PC-9 (cell line): ENCODE data around the gene KRTAP20-2. TPM values are rescaled to one million over a fixed set of nuclear protein-coding genes. Genes with fewer than 3 reads are reported as not detected.

Experiments
- BruUV-seq: library from RNA; stranded (reverse); fragments of 400-500 nt; replicated peaks from 2 replicates; lab custom pipeline; 2021; lab: Mats Ljungman, UMichigan
- CTCF ChIA-PET: fragments of 300-600 bp; sonication (Branson Sonifier 250); formaldehyde crosslinking; loops from one replicate; lab custom pipeline; 2022; ENCODE audit warnings: antibody characterized with exemption; lab: Charles Lee
- POLR2A ChIA-PET: fragments of 300-600 bp; sonication (Branson Sonifier 250); formaldehyde crosslinking; loops from one replicate; lab custom pipeline; 2022; ENCODE audit warnings: antibody characterized with exemption; ENCODE audit not compliant: unreplicated experiment; lab: Charles Lee
- DNase-seq, 2 experiments: peaks; one replicate each; pipeline versions ENCODE4 v3.0.0 to v3.0.0-alpha.2; 2015 to 2022; ENCODE audit warnings: mixed read lengths in 1 of 2
- H2AFZ ChIP-seq: fragments of 200-600 bp; sonication (generic); 2 replicates; pipeline ENCODE4 v1.8.1; 2017; ENCODE audit warnings: antibody characterized with exemption
- H3F3A ChIP-seq: fragments of 200-600 bp; sonication (generic); 2 replicates; pipeline ENCODE4 v1.8.1; 2017; ENCODE audit warnings: antibody characterized with exemption, mild to moderate bottlenecking, low read depth; ENCODE audit not compliant: insufficient read depth
- H3K27ac ChIP-seq: fragments of 200-600 bp; sonication (generic); 2 replicates; pipeline ENCODE4 v1.6.1; 2016; ENCODE audit warnings: mixed run types
- H3K27me3 ChIP-seq: fragments of 200-600 bp; sonication (generic); 2 replicates; pipeline ENCODE4 v1.6.1; 2016; ENCODE audit warnings: low read depth, mixed run types; ENCODE audit not compliant: insufficient read depth
- H3K36me3 ChIP-seq: fragments of 200-600 bp; sonication (generic); 2 replicates; pipeline ENCODE4 v1.6.1; 2016; ENCODE audit warnings: low read depth, mixed run types
- H3K4me1 ChIP-seq: fragments of 200-600 bp; sonication (generic); replicated peaks from 2 replicates; pipeline ENCODE4 v1.6.1; 2016; ENCODE audit warnings: mixed run types; ENCODE audit not compliant: insufficient read depth
- H3K4me2 ChIP-seq: fragments of 200-600 bp; sonication (generic); 2 replicates; pipeline ENCODE4 v1.6.1; 2017; ENCODE audit warnings: mixed run types
- H3K4me3 ChIP-seq: fragments of 200-600 bp; sonication (generic); 2 replicates; pipeline ENCODE4 v1.6.1; 2016; ENCODE audit warnings: mixed run types
- H3K79me2 ChIP-seq: fragments of 200-600 bp; sonication (generic); 2 replicates; pipeline ENCODE4 v1.6.1; 2017; ENCODE audit warnings: low read depth, mixed run types
- H3K9me2 ChIP-seq: fragments of 200-600 bp; sonication (generic); 2 replicates; pipeline ENCODE4 v1.8.1; 2017; ENCODE audit warnings: mild to moderate bottlenecking; ENCODE audit not compliant: insufficient read depth
- H3K9me3 ChIP-seq: fragments of 200-600 bp; sonication (generic); 2 replicates; pipeline ENCODE4 v1.8.1; 2016; ENCODE audit warnings: low read depth; ENCODE audit not compliant: insufficient read depth
- H4K20me1 ChIP-seq: fragments of 200-600 bp; sonication (generic); 2 replicates; pipeline ENCODE4 v1.8.1; 2017; ENCODE audit not compliant: insufficient read depth
- EZH2 ChIP-seq: fragments of 200-600 bp; sonication (generic); IDR thresholded peaks from 2 replicates; pipeline ENCODE4 v1.8.0; 2017; ENCODE audit warnings: antibody characterized with exemption, low read depth
- intact Hi-C: fragments of 100-400 bp; cut with micrococcal nuclease; formaldehyde crosslinking; loops from one replicate; pipeline ENCODE4 v1.10.0; 2022; ENCODE audit not compliant: unreplicated experiment
- total RNA-seq: library from RNA; stranded (reverse); gene quantifications from 2 replicates; pipeline ENCODE4 v1.2.3, GENCODE V29; 2021
- TF ChIP-seq, protein P1 (sequence below): fragments of 200-600 bp; sonication (generic); conservative IDR thresholded peaks from 2 replicates; pipeline ENCODE4 v1.6.1; 2017; ENCODE audit warnings: mixed run types, antibody characterized with exemption, mild to moderate bottlenecking, moderate library complexity

KRTAP20-2 gene
- total RNA-seq, 1 experiment from 2014 or later = not detected

DNA sequence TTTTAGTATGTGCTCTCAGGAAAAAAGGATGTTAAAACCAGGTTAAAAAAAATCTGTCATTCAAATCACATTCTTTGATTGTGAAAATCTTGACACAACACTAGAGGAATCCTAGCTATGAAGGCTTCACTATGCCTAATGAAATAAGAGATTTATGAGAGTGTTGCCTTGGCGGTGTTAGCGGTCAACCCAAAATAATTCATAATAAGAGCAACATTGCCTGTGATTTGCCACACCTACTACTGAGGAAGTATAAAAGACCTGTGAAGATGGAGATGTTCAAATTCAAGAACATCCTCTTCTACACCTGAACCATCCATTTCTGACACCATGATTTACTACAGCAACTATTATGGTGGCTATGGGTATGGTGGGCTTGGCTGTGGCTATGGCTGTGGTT is 18.9 kb upstream of the KRTAP20-2 start, which contains the start of gene KRTAP20-1:
TSS of gene KRTAP20-1 (plus strand) at position 301 of the 400 bp plus-strand sequence. CDS start at position 331, 30 bp downstream.
- H3K9me2 ChIP-seq = no peaks in the 10 kb centered on the region
- H4K20me1 ChIP-seq = no peaks in the 10 kb centered on the region
- H3K36me3 ChIP-seq = no peaks in the 10 kb centered on the region
- H3K4me3 ChIP-seq = no peak within 1 kb of the TSS
- H2AFZ ChIP-seq = no peak within 1 kb of the TSS
- no peak within 1 kb of the TSS for H3K4me2 ChIP-seq
- intact Hi-C loops = no loop called here
- no peaks in the 10 kb centered on the region for H3K4me1 ChIP-seq
- TF ChIP-seq, protein P1, sequence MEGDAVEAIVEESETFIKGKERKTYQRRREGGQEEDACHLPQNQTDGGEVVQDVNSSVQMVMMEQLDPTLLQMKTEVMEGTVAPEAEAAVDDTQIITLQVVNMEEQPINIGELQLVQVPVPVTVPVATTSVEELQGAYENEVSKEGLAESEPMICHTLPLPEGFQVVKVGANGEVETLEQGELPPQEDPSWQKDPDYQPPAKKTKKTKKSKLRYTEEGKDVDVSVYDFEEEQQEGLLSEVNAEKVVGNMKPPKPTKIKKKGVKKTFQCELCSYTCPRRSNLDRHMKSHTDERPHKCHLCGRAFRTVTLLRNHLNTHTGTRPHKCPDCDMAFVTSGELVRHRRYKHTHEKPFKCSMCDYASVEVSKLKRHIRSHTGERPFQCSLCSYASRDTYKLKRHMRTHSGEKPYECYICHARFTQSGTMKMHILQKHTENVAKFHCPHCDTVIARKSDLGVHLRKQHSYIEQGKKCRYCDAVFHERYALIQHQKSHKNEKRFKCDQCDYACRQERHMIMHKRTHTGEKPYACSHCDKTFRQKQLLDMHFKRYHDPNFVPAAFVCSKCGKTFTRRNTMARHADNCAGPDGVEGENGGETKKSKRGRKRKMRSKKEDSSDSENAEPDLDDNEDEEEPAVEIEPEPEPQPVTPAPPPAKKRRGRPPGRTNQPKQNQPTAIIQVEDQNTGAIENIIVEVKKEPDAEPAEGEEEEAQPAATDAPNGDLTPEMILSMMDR = no peak
- no peak within 1 kb of the TSS for H3K27ac ChIP-seq
- BruUV-seq = no TSS peak
- no peaks in the 10 kb centered on the region for H3F3A ChIP-seq
- no peaks in the 10 kb centered on the region for H3K79me2 ChIP-seq
- no peaks in the 10 kb centered on the region for H3K27me3 ChIP-seq
- DNase-seq = no peak
- H3K9me3 ChIP-seq = no peaks in the 10 kb centered on the region
- ChIA-PET CTCF (no interaction called here), POLR2A (no interaction called here)

GRCh38 chr21:30620080-30620479 is 14.9 kb upstream of the KRTAP20-2 start:
- Histone ChIP-seq H3K36me3 (no peaks in the 10 kb centered on the region), H4K20me1 (no peaks in the 10 kb centered on the region), H3K79me2 (no peaks in the 10 kb centered on the region), H3K4me2 (no peak overlapping the region), H3K9me2 (no peaks in the 10 kb centered on the region), H2AFZ (0 out of 2 replicates have a peak overlapping the region, but pooled peaks have one; percentile 52), H3K4me1 (no peaks in the 10 kb centered on the region), H3K27me3 (no peaks in the 10 kb centered on the region), H3K9me3 (no peaks in the 10 kb centered on the region), H3F3A (no peaks in the 10 kb centered on the region), H3K27ac (no peak overlapping the region), H3K4me3 (no peak overlapping the region)
- no TSS peak for BruUV-seq
- intact Hi-C loops = no loop called here
- CTCF ChIA-PET = no interaction called here
- TF ChIP-seq, protein P1 = no peak
- TF ChIP-seq EZH2 = no peak
- DNase-seq = no peak
- POLR2A ChIA-PET = no interaction called here

DNA sequence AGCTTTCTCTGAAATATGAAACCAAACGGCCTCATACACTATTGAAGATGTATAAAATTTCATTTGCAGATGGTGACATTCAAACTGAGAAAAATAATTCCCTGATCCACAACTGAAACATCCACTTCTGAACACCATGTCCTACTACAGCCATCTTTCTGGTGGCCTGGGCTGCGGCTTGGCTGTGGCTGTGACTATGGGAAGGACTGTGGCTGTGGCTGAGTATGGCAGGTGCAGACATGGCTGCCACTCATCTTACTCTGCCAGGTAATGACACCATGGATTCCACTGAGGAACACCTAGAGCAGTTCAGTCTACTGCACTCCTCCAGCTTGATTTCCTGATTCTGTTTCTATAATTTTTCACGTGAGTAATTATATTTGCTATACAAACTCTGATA is 14.5 kb upstream of the KRTAP20-2 start, which contains the start of gene KRTAP20-4:
TSS of gene KRTAP20-4 (plus strand) at position 106 of the 400 bp plus-strand sequence.
- POLR2A ChIA-PET = no interaction called here
- intact Hi-C loops = no loop called here
- no peaks in the 10 kb centered on the region for H3K27me3 ChIP-seq
- no peaks in the 10 kb centered on the region for H3K9me3 ChIP-seq
- CTCF ChIA-PET = no interaction called here
- no peaks in the 10 kb centered on the region for H3F3A ChIP-seq
- no peak for DNase-seq
- H3K4me2 ChIP-seq = no peak within 1 kb of the TSS
- H3K9me2 ChIP-seq = no peaks in the 10 kb centered on the region
- no peak within 1 kb of the TSS for H3K27ac ChIP-seq
- H3K36me3 ChIP-seq = no peaks in the 10 kb centered on the region
- no TSS peak for BruUV-seq
- no peak within 1 kb of the TSS for H3K4me3 ChIP-seq
- no peaks in the 10 kb centered on the region for H3K4me1 ChIP-seq
- no peaks in the 10 kb centered on the region for H4K20me1 ChIP-seq
- H2AFZ ChIP-seq = 0 out of 2 replicates have a peak within 1 kb of the TSS, but pooled peaks have one; percentile 52
- H3K79me2 ChIP-seq = no peaks in the 10 kb centered on the region
- TF ChIP-seq, protein P1 = no peak
- no peak for TF ChIP-seq EZH2
